Measurements from ENCODE around the gene PNMT. TPM values are rescaled to one million over a fixed set of nuclear protein-coding genes. Genes with fewer than 3 reads are reported as not detected.

The PNMT gene
- total RNA-seq, 1 donor, result not detected

GRCh38 chr17:39711851-39712250 is 43.6 kb downstream of the PNMT start:
- DNase-seq (ENCODE audit: low read depth), result no peak
- TF ChIP-seq CTCF (IDR thresholded peaks at IDR 0.05; ENCODE audit: insufficient read depth, low read length), result no peak
- no peak overlapping the region for H3K4me3 ChIP-seq (ENCODE audit: low read depth, low read length)

- TF ChIP-seq CTCF (IDR thresholded peaks at IDR 0.05; ENCODE audit: insufficient read depth, low read length), result no peak
- DNase-seq (ENCODE audit: low read depth), result no peak
- H3K4me3 ChIP-seq (ENCODE audit: low read depth, low read length), result no peak overlapping the region
These were observed 46.0 kb downstream of the PNMT start for GRCh38 chr17:39714234-39714633.

DNA sequence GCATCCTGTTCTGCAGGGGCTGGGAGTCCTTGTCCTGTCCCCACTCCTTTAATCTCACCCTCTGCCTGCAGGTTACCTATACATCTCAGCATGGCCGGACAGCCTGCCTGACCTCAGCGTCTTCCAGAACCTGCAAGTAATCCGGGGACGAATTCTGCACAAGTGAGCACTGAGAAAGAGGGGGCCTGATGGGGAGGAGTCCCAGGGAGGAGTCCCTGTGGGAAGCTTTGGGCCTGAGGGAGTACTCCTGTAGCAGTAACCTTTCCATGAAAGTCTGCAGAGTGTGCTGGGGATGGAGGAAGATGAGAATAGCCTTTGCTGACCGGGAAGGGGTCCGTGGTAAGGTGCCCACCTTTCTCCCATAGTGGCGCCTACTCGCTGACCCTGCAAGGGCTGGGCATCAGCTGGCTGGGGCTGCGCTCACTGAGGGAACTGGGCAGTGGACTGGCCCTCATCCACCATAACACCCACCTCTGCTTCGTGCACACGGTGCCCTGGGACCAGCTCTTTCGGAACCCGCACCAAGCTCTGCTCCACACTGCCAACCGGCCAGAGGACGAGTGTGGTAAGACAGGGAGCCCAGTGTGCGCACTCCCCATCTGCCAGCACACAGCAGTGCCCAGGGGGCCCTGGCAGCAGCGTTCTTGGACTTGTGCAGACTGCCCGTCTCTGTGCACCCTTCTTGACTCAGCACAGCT is 47.3 kb downstream of the PNMT start:
- no peak for TF ChIP-seq CTCF (IDR thresholded peaks at IDR 0.05; ENCODE audit: insufficient read depth, low read length)
- H3K4me3 ChIP-seq (ENCODE audit: low read depth, low read length), result no peak overlapping the region
- no peak for DNase-seq (ENCODE audit: low read depth)

DNA sequence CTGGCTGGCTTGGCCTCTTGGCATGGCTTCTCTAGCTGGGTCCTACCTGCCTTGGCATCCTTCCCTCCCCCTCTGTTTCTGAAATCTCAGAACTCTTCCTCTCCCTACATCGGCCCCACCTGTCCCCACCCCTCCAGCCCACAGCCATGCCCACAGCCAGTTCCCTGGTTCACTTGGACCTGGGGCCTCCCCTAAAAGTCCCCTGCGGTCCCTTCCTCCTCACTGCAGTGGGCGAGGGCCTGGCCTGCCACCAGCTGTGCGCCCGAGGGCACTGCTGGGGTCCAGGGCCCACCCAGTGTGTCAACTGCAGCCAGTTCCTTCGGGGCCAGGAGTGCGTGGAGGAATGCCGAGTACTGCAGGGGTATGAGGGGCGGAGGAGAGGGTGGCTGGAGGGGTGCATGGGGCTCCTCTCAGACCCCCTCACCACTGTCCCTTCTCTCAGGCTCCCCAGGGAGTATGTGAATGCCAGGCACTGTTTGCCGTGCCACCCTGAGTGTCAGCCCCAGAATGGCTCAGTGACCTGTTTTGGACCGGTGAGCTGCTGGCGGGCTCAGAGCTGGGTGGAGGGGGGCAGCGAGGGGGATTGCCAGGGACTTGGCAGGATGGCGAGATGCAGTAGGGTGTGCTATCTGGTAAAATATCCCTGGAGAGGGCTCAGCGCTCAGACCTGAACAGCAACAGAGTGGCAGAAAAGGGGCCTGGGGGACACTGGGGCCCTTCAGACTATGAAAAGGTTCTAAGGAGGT is 48.0 kb downstream of the PNMT start:
- no peak for DNase-seq (ENCODE audit: low read depth)
- TF ChIP-seq CTCF (IDR thresholded peaks at IDR 0.05; ENCODE audit: insufficient read depth, low read length), result no peak
- H3K4me3 ChIP-seq (ENCODE audit: low read depth, low read length), result no peak overlapping the region

DNA sequence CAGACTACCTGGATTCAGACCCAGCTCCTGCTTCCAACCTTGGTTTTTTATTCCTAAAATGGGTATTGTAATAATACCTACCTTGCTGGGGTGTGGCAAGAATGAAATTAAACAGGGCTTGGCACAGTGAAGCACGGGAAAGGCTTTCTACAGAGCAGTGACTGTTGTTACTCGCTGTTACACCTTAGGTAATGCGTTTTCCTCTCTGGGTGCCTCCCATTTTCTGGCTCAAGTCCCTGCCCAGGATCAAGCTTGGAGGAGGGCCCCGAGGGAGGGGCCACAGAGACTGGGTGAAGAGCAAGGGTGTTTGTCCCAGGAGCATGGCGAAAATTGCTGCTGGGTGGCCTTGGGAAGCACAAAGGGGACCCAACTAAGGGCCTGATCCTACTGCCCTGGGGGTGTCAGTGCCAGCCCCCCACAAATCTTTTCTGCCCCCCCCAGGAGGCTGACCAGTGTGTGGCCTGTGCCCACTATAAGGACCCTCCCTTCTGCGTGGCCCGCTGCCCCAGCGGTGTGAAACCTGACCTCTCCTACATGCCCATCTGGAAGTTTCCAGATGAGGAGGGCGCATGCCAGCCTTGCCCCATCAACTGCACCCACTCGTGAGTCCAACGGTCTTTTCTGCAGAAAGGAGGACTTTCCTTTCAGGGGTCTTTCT is 48.8 kb downstream of the PNMT start:
- H3K4me3 ChIP-seq (ENCODE audit: low read depth, low read length), result no peak overlapping the region
- no peak for DNase-seq (ENCODE audit: low read depth)
- no peak for TF ChIP-seq CTCF (IDR thresholded peaks at IDR 0.05; ENCODE audit: insufficient read depth, low read length)

- no peak for TF ChIP-seq CTCF (IDR thresholded peaks at IDR 0.05; ENCODE audit: insufficient read depth, low read length)
- no peak for DNase-seq (ENCODE audit: low read depth)
- H3K4me3 ChIP-seq (ENCODE audit: low read depth, low read length), result no peak overlapping the region
These were observed 49.4 kb downstream of the PNMT start for GRCh38 chr17:39717660-39718059.
